ENCODE data around the gene EFEMP1. TPM values are rescaled to one million over a fixed set of nuclear protein-coding genes. Genes with fewer than 3 reads are reported as not detected.

The EFEMP1 gene
- polyA plus RNA-seq, 1 of the 3 experiments (the other 2 are of a cell fraction): 1,015 TPM

- Histone ChIP-seq H2AFZ (ENCODE audit: low read depth) (no peak overlapping the region), H3K4me1 (ENCODE audit: control insufficient read depth in 1 of 2, insufficient read depth in 2 of 2, low read depth in 1 of 2, low read length in 1 of 2) (peaks cover 0 to 8% of the 10 kb centered on the region in 2 experiments; a peak in 2 of 4 replicates), H3K36me3 (replicated peaks in 1 of 2; ENCODE audit: control insufficient read depth in 1 of 2, insufficient read depth in 2 of 2, low read length in 1 of 2) (peaks cover 13 to 48% of the 10 kb centered on the region in 2 experiments), H4K20me1 (ENCODE audit: insufficient read depth) (no peaks in the 10 kb centered on the region), H3F3A (replicated peaks; ENCODE audit: insufficient read depth) (peaks cover 33% of the 10 kb centered on the region), H3K9me3 (no peaks in the 10 kb centered on the region), H3K27ac (ENCODE audit: low read depth in 2 of 2, low read length in 1 of 2) (peak overlapping the region; percentile 5 to 83; a peak in 3 of 4 replicates), H3K9ac (no peak overlapping the region), H3K4me3 (ENCODE audit: low read depth in 2 of 2, low read length in 1 of 2) (no peak overlapping the region), H3K9me2 (no peaks in the 10 kb centered on the region), H3K79me2 (ENCODE audit: insufficient read depth) (peaks cover 43% of the 10 kb centered on the region), H3K4me2 (peak overlapping the region; percentile 39), H3K27me3 (ENCODE audit: insufficient read depth) (no peaks in the 10 kb centered on the region)
- WGBS (ENCODE audit: low lambda C conversion rate): 33% methylated on average over 7 of the region's 7 CpGs
- peak; percentile 65 for TF ChIP-seq TCF12 (IDR thresholded peaks at IDR 0.05)
- no peak for TF ChIP-seq EZH2phosphoT487 (IDR thresholded peaks at IDR 0.05; ENCODE audit: borderline replicate concordance, low read depth)
- TF ChIP-seq, protein P1, sequence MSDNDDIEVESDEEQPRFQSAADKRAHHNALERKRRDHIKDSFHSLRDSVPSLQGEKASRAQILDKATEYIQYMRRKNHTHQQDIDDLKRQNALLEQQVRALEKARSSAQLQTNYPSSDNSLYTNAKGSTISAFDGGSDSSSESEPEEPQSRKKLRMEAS (IDR thresholded peaks at IDR 0.05; ENCODE audit: low read depth): 0 out of 2 replicates have a peak, but pooled peaks have one; percentile 27
- ChIA-PET CTCF (no interaction called here), POLR2A (no interaction called here)
- DNase-seq: no peak
Measured at GRCh38 chr2:55916473-55917049, 7.0 kb downstream of the EFEMP1 start.

GRCh38 chr2:55914786-55915185 lies 8.8 kb downstream of the EFEMP1 start:
- H3K27ac ChIP-seq (ENCODE audit: low read depth in 2 of 2, low read length in 1 of 2): peak overlapping the region; percentile 60 to 83; a peak in 3 of 4 replicates
- 42% methylated on average over 1 of the region's 1 CpG for WGBS (ENCODE audit: low lambda C conversion rate)
- no peaks in the 10 kb centered on the region for H3K9me3 ChIP-seq
- no peak overlapping the region for H2AFZ ChIP-seq (ENCODE audit: low read depth)
- H3K4me2 ChIP-seq: peak overlapping the region; percentile 39; the same call in 1 of the 2 replicates
- H3K9ac ChIP-seq: no peak overlapping the region
- TF ChIP-seq FOXJ3 (CRISPR knock-in tag; IDR thresholded peaks at IDR 0.05) (no peak), TEAD4 (IDR thresholded peaks at IDR 0.05; ENCODE audit: borderline replicate concordance, insufficient read depth) (no peak), TCF12 (IDR thresholded peaks at IDR 0.05) (peak; percentile 42; the same call in 1 of the 2 replicates), JUND (IDR thresholded peaks at IDR 0.05) (no peak)
- TF ChIP-seq, protein P1 (IDR thresholded peaks at IDR 0.05; ENCODE audit: low read depth): no peak
- H3K27me3 ChIP-seq (ENCODE audit: insufficient read depth): no peaks in the 10 kb centered on the region
- no peaks in the 10 kb centered on the region for H3K9me2 ChIP-seq
- POLR2A ChIA-PET: no interaction called here
- peaks cover 30% of the 10 kb centered on the region for H3F3A ChIP-seq (replicated peaks; ENCODE audit: insufficient read depth)
- DNase-seq: no peak
- H3K4me1 ChIP-seq (ENCODE audit: control insufficient read depth in 1 of 2, insufficient read depth in 2 of 2, low read depth in 1 of 2, low read length in 1 of 2): peaks cover 0 to 8% of the 10 kb centered on the region in 2 experiments; a peak in 2 of 4 replicates
- 0 out of 4 replicates have a peak overlapping the region, but pooled peaks of 1 of the 2 experiments have one; percentile 10 for H3K4me3 ChIP-seq (ENCODE audit: low read depth in 2 of 2, low read length in 1 of 2)
- H4K20me1 ChIP-seq (ENCODE audit: insufficient read depth): no peaks in the 10 kb centered on the region
- CTCF ChIA-PET: no interaction called here
- H3K36me3 ChIP-seq (replicated peaks in 1 of 2; ENCODE audit: control insufficient read depth in 1 of 2, insufficient read depth in 2 of 2, low read length in 1 of 2): peaks cover 8 to 46% of the 10 kb centered on the region in 2 experiments
- H3K79me2 ChIP-seq (ENCODE audit: insufficient read depth): peaks cover 41% of the 10 kb centered on the region

DNA sequence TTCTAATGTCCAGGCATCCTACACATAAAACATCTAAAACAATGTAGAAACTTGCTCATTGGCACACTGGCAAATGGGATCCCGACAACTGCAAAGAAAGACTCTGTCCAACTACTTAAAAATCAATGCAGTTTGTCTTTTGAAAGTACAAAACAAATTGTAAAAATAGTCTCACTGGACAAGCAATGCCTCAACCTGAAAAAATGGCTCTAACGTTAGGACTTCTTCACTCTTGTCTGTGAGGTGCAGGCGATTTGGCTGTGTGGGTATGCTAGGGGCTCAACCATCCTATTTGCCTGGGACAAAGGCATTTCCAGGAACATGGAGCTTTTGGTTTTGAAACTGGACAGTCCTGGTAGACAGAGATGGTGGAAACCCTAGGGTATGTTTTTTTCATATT lies 10.7 kb downstream of the EFEMP1 start:
- TF ChIP-seq NRF1 (IDR thresholded peaks at IDR 0.05; ENCODE audit: low read depth, low read length): no peak
- TF ChIP-seq, protein P2, sequence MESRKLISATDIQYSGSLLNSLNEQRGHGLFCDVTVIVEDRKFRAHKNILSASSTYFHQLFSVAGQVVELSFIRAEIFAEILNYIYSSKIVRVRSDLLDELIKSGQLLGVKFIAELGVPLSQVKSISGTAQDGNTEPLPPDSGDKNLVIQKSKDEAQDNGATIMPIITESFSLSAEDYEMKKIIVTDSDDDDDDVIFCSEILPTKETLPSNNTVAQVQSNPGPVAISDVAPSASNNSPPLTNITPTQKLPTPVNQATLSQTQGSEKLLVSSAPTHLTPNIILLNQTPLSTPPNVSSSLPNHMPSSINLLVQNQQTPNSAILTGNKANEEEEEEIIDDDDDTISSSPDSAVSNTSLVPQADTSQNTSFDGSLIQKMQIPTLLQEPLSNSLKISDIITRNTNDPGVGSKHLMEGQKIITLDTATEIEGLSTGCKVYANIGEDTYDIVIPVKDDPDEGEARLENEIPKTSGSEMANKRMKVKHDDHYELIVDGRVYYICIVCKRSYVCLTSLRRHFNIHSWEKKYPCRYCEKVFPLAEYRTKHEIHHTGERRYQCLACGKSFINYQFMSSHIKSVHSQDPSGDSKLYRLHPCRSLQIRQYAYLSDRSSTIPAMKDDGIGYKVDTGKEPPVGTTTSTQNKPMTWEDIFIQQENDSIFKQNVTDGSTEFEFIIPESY (IDR thresholded peaks at IDR 0.05; ENCODE audit: borderline replicate concordance, low read depth): no peak
- no peak for TF ChIP-seq YY1 (IDR thresholded peaks at IDR 0.05; ENCODE audit: low read depth)
- no peak for TF ChIP-seq PBX3 (IDR thresholded peaks at IDR 0.05)
- TF ChIP-seq SMC3 (IDR thresholded peaks at IDR 0.05; ENCODE audit: low read depth, low read length): no peak
- TF ChIP-seq TAF1 (IDR thresholded peaks at IDR 0.05; ENCODE audit: borderline replicate concordance, low read depth, low read length): no peak
- no peak overlapping the region for H3K4me3 ChIP-seq (ENCODE audit: low read depth in 2 of 2, low read length in 1 of 2)
- H4K20me1 ChIP-seq (ENCODE audit: insufficient read depth): no peaks in the 10 kb centered on the region
- no peak overlapping the region for H3K4me2 ChIP-seq
- peaks cover 0 to 8% of the 10 kb centered on the region in 2 experiments; a peak in 2 of 4 replicates for H3K4me1 ChIP-seq (ENCODE audit: control insufficient read depth in 1 of 2, insufficient read depth in 2 of 2, low read depth in 1 of 2, low read length in 1 of 2)
- H3K9ac ChIP-seq: no peak overlapping the region
- CTCF ChIA-PET: no interaction called here
- no peaks in the 10 kb centered on the region for H3K9me2 ChIP-seq
- H3K9me3 ChIP-seq: no peaks in the 10 kb centered on the region
- H3K27ac ChIP-seq (ENCODE audit: low read depth in 2 of 2, low read length in 1 of 2): no peak overlapping the region
- peaks cover 8 to 53% of the 10 kb centered on the region in 2 experiments for H3K36me3 ChIP-seq (replicated peaks in 1 of 2; ENCODE audit: control insufficient read depth in 1 of 2, insufficient read depth in 2 of 2, low read length in 1 of 2)
- no peak for DNase-seq
- POLR2A ChIA-PET: no interaction called here
- H3K79me2 ChIP-seq (ENCODE audit: insufficient read depth): peaks cover 45% of the 10 kb centered on the region
- WGBS (ENCODE audit: low lambda C conversion rate): 48% methylated on average over 3 of the region's 3 CpGs
- peaks cover 32% of the 10 kb centered on the region for H3F3A ChIP-seq (replicated peaks; ENCODE audit: insufficient read depth)
- no peaks in the 10 kb centered on the region for H3K27me3 ChIP-seq (ENCODE audit: insufficient read depth)
- no peak overlapping the region for H2AFZ ChIP-seq (ENCODE audit: low read depth)

Data from SK-N-SH (cell line).